K562 (cell line): ENCODE results near the gene DGLUCY. TPM values are rescaled to one million over a fixed set of nuclear protein-coding genes. Genes with fewer than 3 reads are reported as not detected.

Experiments used
- ATAC-seq: fragments of 200-7000 bp; cut with Tn5 transposase; 3 replicates; pipeline ENCODE4 v1.9.1; 2020; ENCODE audit warnings: moderate library complexity
- BruUV-seq: library from RNA; stranded (reverse); fragments of 400-500 nt; replicated peaks from 2 replicates; lab custom pipeline; 2021; lab: Mats Ljungman, UMichigan
- CTCF ChIA-PET: fragments of 300-600 bp; formaldehyde crosslinking; extraction: SDS; loops from one replicate; lab custom pipeline; 2021; ENCODE audit warnings: low intra/inter-chr PET ratio; lab: Yijun Ruan, JAX
- POLR2A ChIA-PET: fragments of 300-600, 350-650 bp; sonication (Branson Sonifier 250); formaldehyde crosslinking; extraction: SDS; loops from one replicate; lab custom pipeline; 2021; ENCODE audit warnings: antibody characterized with exemption, inconsistent platforms; lab: Yijun Ruan, JAX
- DNase-seq, 4 experiments: peaks; one replicate each; pipeline versions ENCODE4 v3.0.0 to v3.0.0-alpha.2; 2011 to 2018; ENCODE audit warnings: low spot score in 3 of 4, mixed read lengths in 3 of 4; ENCODE audit errors: extremely low read depth in 1 of 4
- FAIRE-seq: peaks from 2 replicates; lab custom pipeline; 2011; peaks lifted over from hg19 to GRCh38; lab: Jason Lieb, UNC
- H2AFZ ChIP-seq: 2 replicates; pipeline ENCODE4 v1.6.0; 2011; ENCODE audit warnings: low read depth, low read length, control low read depth, inconsistent platforms
- H3K27ac ChIP-seq: fragments of 200-600 bp; 3 replicates; pipeline ENCODE4 v1.8.0; 2011; ENCODE audit warnings: low read depth, mild to moderate bottlenecking, control low read depth, inconsistent platforms, low read length, moderate library complexity, mixed read lengths; ENCODE audit errors: extremely low read depth
- H3K27me3 ChIP-seq, 2 experiments: fragments of 300-600 bp in 1 of 2; 2 replicates in 1 of 2; 3 replicates in 1 of 2; pipeline versions ENCODE4 v1.6.0 to v1.8.0; 2011; ENCODE audit warnings: inconsistent platforms in 2 of 2, low read length in 2 of 2, mild to moderate bottlenecking in 1 of 2, mixed read lengths in 1 of 2, moderate library complexity in 1 of 2; ENCODE audit not compliant: control insufficient read depth in 2 of 2, insufficient read depth in 2 of 2
- H3K36me3 ChIP-seq: fragments of 300-600 bp; 3 replicates; pipeline ENCODE4 v1.8.0; 2011; ENCODE audit warnings: mild to moderate bottlenecking, low read length, inconsistent platforms; ENCODE audit not compliant: control insufficient read depth, insufficient read depth
- H3K4me1 ChIP-seq, 2 experiments: fragments of 200-600 bp in 1 of 2; replicated peaks in 1 of 2; 2 replicates in 1 of 2; 3 replicates in 1 of 2; pipeline versions ENCODE4 v1.5.1 to v1.8.0; 2011; ENCODE audit warnings: inconsistent platforms in 2 of 2, low read length in 2 of 2, mild to moderate bottlenecking in 1 of 2, mixed read lengths in 1 of 2, moderate library complexity in 1 of 2; ENCODE audit not compliant: control insufficient read depth in 2 of 2, insufficient read depth in 2 of 2
- H3K4me2 ChIP-seq: 2 replicates; pipeline ENCODE4 v1.6.1; 2011; ENCODE audit warnings: low read length, control low read depth, inconsistent platforms, mixed read lengths; ENCODE audit not compliant: insufficient read depth
- H3K4me3 ChIP-seq: fragments of 200-600 bp; sonication (generic), shearing (Covaris generic); 2 replicates; pipeline ENCODE4 v1.5.1; 2016; ENCODE audit warnings: control low read depth, inconsistent platforms
- H3K79me2 ChIP-seq: fragments of 200-600 bp; 3 replicates; pipeline ENCODE4 v1.8.0; 2011; ENCODE audit warnings: low read length, inconsistent platforms; ENCODE audit not compliant: control insufficient read depth, insufficient read depth
- H3K9ac ChIP-seq, 2 experiments: 2 replicates each; pipeline versions ENCODE4 v1.6.0 to v1.6.1; 2011; ENCODE audit warnings: low read depth in 2 of 2, low read length in 2 of 2, control low read depth in 1 of 2, inconsistent platforms in 1 of 2, mild to moderate bottlenecking in 1 of 2, mixed read lengths in 1 of 2; ENCODE audit not compliant: insufficient read depth in 1 of 2
- H3K9me1 ChIP-seq: one replicate; pipeline ENCODE4 v1.6.0; 2011; ENCODE audit warnings: inconsistent platforms, mild to moderate bottlenecking, low read length, moderate library complexity; ENCODE audit not compliant: control insufficient read depth, insufficient read depth
- H3K9me3 ChIP-seq: replicated peaks from 2 replicates; pipeline ENCODE4 v1.5.1; 2011; ENCODE audit warnings: low read depth, low read length, inconsistent platforms; ENCODE audit not compliant: control insufficient read depth, insufficient read depth
- H4K20me1 ChIP-seq: replicated peaks from 2 replicates; pipeline ENCODE4 v1.6.1; 2011; ENCODE audit warnings: low read length, inconsistent platforms, mixed read lengths; ENCODE audit not compliant: control insufficient read depth, insufficient read depth
- BRCA1 ChIP-seq, 2 experiments: fragments of 450-650 bp in 1 of 2; sonication (generic) in 1 of 2; formaldehyde crosslinking in 1 of 2; IDR thresholded peaks; 2 replicates each; pipeline versions ENCODE4 v1.5.0 to v1.6.1; 2017 to 2020; ENCODE audit warnings: mild to moderate bottlenecking in 1 of 2, missing genetic modification reagents in 1 of 2
- CHD1 ChIP-seq: fragments of 200-600 bp; sonication (generic); IDR thresholded peaks from one replicate; pipeline ENCODE4 v1.6.1; 2012; ENCODE audit warnings: mild to moderate bottlenecking, moderate library complexity, low read length, inconsistent platforms
- CHD2 ChIP-seq: IDR thresholded peaks from 2 replicates; pipeline ENCODE4 v1.6.1; 2011; ENCODE audit warnings: low read depth, low read length
- MBD2 ChIP-seq: sonication (generic); IDR thresholded peaks from 2 replicates; pipeline ENCODE4 v1.6.1; 2016; ENCODE audit warnings: low read depth, borderline replicate concordance
- PTRF ChIP-seq: fragments of 450-650 bp; IDR thresholded peaks from 2 replicates; pipeline ENCODE4 v1.6.1; 2016; ENCODE audit warnings: mild to moderate bottlenecking, missing genetic modification characterization, missing compliant biosample characterization
- SMAD1 ChIP-seq: fragments of 150-350 bp; IDR thresholded peaks from 2 replicates; pipeline ENCODE4 v1.6.1; 2014; ENCODE audit warnings: low read length, low read depth; ENCODE audit not compliant: partially characterized antibody
- SRSF7 ChIP-seq: fragments of 200-400 bp; formaldehyde crosslinking; optimal IDR thresholded peaks from 2 replicates; pipeline ENCODE3; 2017; ENCODE audit warnings: mild to moderate bottlenecking, low read depth, low read length
- TBP ChIP-seq: optimal IDR thresholded peaks from 2 replicates; pipeline ENCODE3; 2011; ENCODE audit warnings: low read depth, low read length, improper control_type of control experiment
- ZBTB43 ChIP-seq: sonication (generic); formaldehyde crosslinking; IDR thresholded peaks from 2 replicates; pipeline ENCODE4 v1.8.0; 2023; ENCODE audit warnings: mild to moderate bottlenecking, missing genetic modification reagents
- ZMIZ1 ChIP-seq, 2 experiments: fragments of 150-350 bp in 1 of 2; IDR thresholded peaks; 2 replicates each; pipeline ENCODE4 v1.6.1; 2012 to 2016; ENCODE audit warnings: low read depth in 2 of 2, low read length in 2 of 2, mild to moderate bottlenecking in 1 of 2, moderate library complexity in 1 of 2
- ZNF431 ChIP-seq: sonication (generic); formaldehyde crosslinking; IDR thresholded peaks from 2 replicates; pipeline ENCODE4 v1.8.0; 2022; ENCODE audit warnings: mild to moderate bottlenecking, missing genetic modification reagents
- WGBS: fragments of 100-300 bp; shearing (Covaris generic); methylation state at CpG from one replicate; pipeline ENCODE4 v1.1.6; 2016; ENCODE audit warnings: low coverage, mixed read lengths; ENCODE audit not compliant: insufficient coverage; ENCODE audit errors: missing lambda C conversion rate; 5-methylcytosine and 5-hydroxymethylcytosine counted together
- in situ Hi-C: fragments of 300-500 bp; cut with MboI; formaldehyde crosslinking; loops from 4 replicates; pipeline ENCODE4 v1.15.0; 2018; ENCODE audit warnings: inconsistent platforms, mixed read lengths
- intact Hi-C: fragments of 100-400 bp; cut with micrococcal nuclease; formaldehyde crosslinking; loops from 2 replicates; pipeline ENCODE4 v1.14.2; 2022
- polyA plus RNA-seq, 8 experiments: library from polyadenylated mRNA; depleted of rRNA in 4 of 8; stranded (reverse) in 5 of 8; unstranded in 3 of 8; fragments of >200 nt; fragmentation: Nextera tagmentation in 2 of 8; fragmentation: Illumina TruSeq in 1 of 8; extraction: Ambion mirVana in 2 of 8; extraction: Trizol in 1 of 8; gene quantifications; 2 replicates each; pipeline versions ENCODE4 v1.2.1 to v1.2.3, GENCODE V29; 2011 to 2014; ENCODE audit warnings: inconsistent platforms in 1 of 8, missing spikeins in 1 of 8
- total RNA-seq, 7 experiments: library from RNA; depleted of rRNA in 6 of 7; stranded (reverse); fragments of >200 nt in 6 of 7; fragmentation: Illumina TruSeq in 2 of 7; extraction: Trizol in 2 of 7; gene quantifications; 2 replicates each; pipeline versions ENCODE4 v1.2.1 to v1.2.3, GENCODE V29; 2011 to 2021; ENCODE audit warnings: low replicate concordance in 1 of 7

The DGLUCY gene
- total and polyA plus RNA-seq, 9 of the 15 experiments (the other 6 are each of a cell fraction or from before 2014, with no cell fraction given) = 9.9 to 28.4 (median 21.0) TPM

GRCh38 chr14:91202234-91202974 is 88.5 kb downstream of the DGLUCY start (continued):
- TF ChIP-seq ZBTB43 (no peak), PTRF (tag) (no peak), ZMIZ1 (IDR thresholded peaks at IDR 0.05; ENCODE audit: low read depth in 2 of 2, low read length in 2 of 2) (no peak), ZNF431 (CRISPR knock-in tag) (no peak)

- WGBS = 99% methylated on average over 11 of the region's 14 CpGs
- no peak for ATAC-seq
- POLR2A ChIA-PET = no interaction called here
- H2AFZ ChIP-seq = no peak overlapping the region
- peaks cover 11 to 24% of the 10 kb centered on the region in 2 experiments for H3K4me1 ChIP-seq
- H3K4me3 ChIP-seq = no peak overlapping the region
- no peaks in the 10 kb centered on the region for H3K27me3 ChIP-seq
- peaks cover 16% of the 10 kb centered on the region for H3K9me3 ChIP-seq
- intact Hi-C loops = loop anchor here (5.0 kb wide), 1 partner anchor 63 kb away; no protein-coding TSS in a partner anchor
- in situ Hi-C loops = no loop called here
- H4K20me1 ChIP-seq = no peaks in the 10 kb centered on the region
- H3K4me2 ChIP-seq = no peak overlapping the region
- no TSS peak for BruUV-seq
- no peaks in the 10 kb centered on the region for H3K9me1 ChIP-seq
- peaks cover 54% of the 10 kb centered on the region for H3K36me3 ChIP-seq
- H3K79me2 ChIP-seq = no peaks in the 10 kb centered on the region
- CTCF ChIA-PET = no interaction called here
- no peak for DNase-seq
- TF ChIP-seq TBP (no peak), SRSF7 (no peak), MBD2 (no peak), SMAD1 (no peak), CHD2 (no peak), BRCA1 (IDR thresholded peaks at IDR 0.05) (no peak), BRCA1 (CRISPR knock-in tag; IDR thresholded peaks at IDR 0.05) (no peak), CHD1 (no peak)
- H3K9ac ChIP-seq = no peak overlapping the region
- H3K27ac ChIP-seq = no peak overlapping the region
- FAIRE-seq = no peak
Observed at GRCh38 chr14:91204657-91205056, 90.8 kb downstream of the DGLUCY start.
